H1 (cell line): ENCODE results near the gene CLEC2A. TPM values are rescaled to one million over a fixed set of nuclear protein-coding genes. Genes with fewer than 3 reads are reported as not detected.

Source experiments
- CTCF ChIA-PET: fragments of 300-600 bp; sonication (Branson Sonifier 250); formaldehyde crosslinking; loops from one replicate; lab custom pipeline; 2021; ENCODE audit not compliant: partially characterized antibody; lab: Charles Lee
- POLR2A ChIA-PET: fragments of 300-600 bp; sonication (Branson Sonifier 250); formaldehyde crosslinking; loops from one replicate; lab custom pipeline; 2021; ENCODE audit warnings: inconsistent platforms; ENCODE audit not compliant: partially characterized antibody; lab: Charles Lee
- DNase-seq, 2 experiments: peaks; one replicate each; pipeline versions ENCODE4 v3.0.0 to v3.0.0-alpha.2; 2010 to 2022; ENCODE audit warnings: low spot score in 2 of 2, low read depth in 1 of 2, mixed read lengths in 1 of 2
- FAIRE-seq: peaks from 2 replicates; lab custom pipeline; 2011; peaks lifted over from hg19 to GRCh38; lab: Jason Lieb, UNC
- H2AFZ ChIP-seq: 2 replicates; pipeline ENCODE4 v1.8.1; 2012; ENCODE audit warnings: low read length, inconsistent platforms
- H2AK5ac ChIP-seq: 2 replicates; pipeline ENCODE4 v1.6.1; 2013; ENCODE audit warnings: low read depth, low read length
- H2BK120ac ChIP-seq: replicated peaks from 2 replicates; pipeline ENCODE3; 2013; ENCODE audit warnings: low read depth, low read length, inconsistent platforms
- H2BK12ac ChIP-seq: 2 replicates; pipeline ENCODE4 v1.6.1; 2013; ENCODE audit warnings: low read depth, low read length
- H2BK15ac ChIP-seq: 2 replicates; pipeline ENCODE4 v1.6.1; 2013; ENCODE audit warnings: low read length
- H2BK20ac ChIP-seq: 2 replicates; pipeline ENCODE4 v1.6.1; 2013; ENCODE audit warnings: low read length
- H2BK5ac ChIP-seq: 2 replicates; pipeline ENCODE4 v1.6.1; 2013; ENCODE audit warnings: low read depth, low read length
- H3K14ac ChIP-seq: 2 replicates; pipeline ENCODE4 v1.6.1; 2013; ENCODE audit warnings: inconsistent platforms; ENCODE audit not compliant: insufficient read length
- H3K18ac ChIP-seq: 2 replicates; pipeline ENCODE4 v1.6.1; 2013; ENCODE audit warnings: low read length; ENCODE audit errors: extremely low read depth
- H3K23ac ChIP-seq: 2 replicates; pipeline ENCODE4 v1.6.1; 2013; ENCODE audit warnings: inconsistent platforms; ENCODE audit not compliant: insufficient read length
- H3K23me2 ChIP-seq: 2 replicates; pipeline ENCODE4 v1.6.1; 2013; ENCODE audit warnings: low read depth, low read length
- H3K27ac ChIP-seq: 2 replicates; pipeline ENCODE4 v1.6.1; 2011; ENCODE audit warnings: low read depth, low read length, inconsistent platforms
- H3K27me3 ChIP-seq, 4 experiments: replicated peaks in 1 of 4; 1 replicate in 1 of 4; 2 replicates in 3 of 4; pipeline versions ENCODE4 v1.6.1 to v1.8.1; 2011 to 2013; ENCODE audit warnings: low read length in 3 of 4, mild to moderate bottlenecking in 3 of 4, inconsistent platforms in 2 of 4, mixed read lengths in 2 of 4, moderate library complexity in 1 of 4; ENCODE audit not compliant: control insufficient read depth in 3 of 4, insufficient read depth in 3 of 4; ENCODE audit errors: extremely low read depth in 1 of 4
- H3K36me3 ChIP-seq, 4 experiments: 2 replicates each; pipeline versions ENCODE4 v1.6.1 to v1.8.1; 2011 to 2013; ENCODE audit warnings: mild to moderate bottlenecking in 4 of 4, low read length in 3 of 4, moderate library complexity in 2 of 4, control low read depth in 1 of 4, inconsistent platforms in 1 of 4; ENCODE audit not compliant: insufficient read depth in 4 of 4, control insufficient read depth in 2 of 4
- H3K4ac ChIP-seq: replicated peaks from 2 replicates; pipeline ENCODE3; 2013; ENCODE audit warnings: low read length, low read depth, mixed read lengths, inconsistent platforms; ENCODE audit not compliant: insufficient read length
- H3K4me1 ChIP-seq, 4 experiments: replicated peaks in 1 of 4; 1 replicate in 1 of 4; 2 replicates in 3 of 4; pipeline versions ENCODE4 v1.6.1 to v1.8.1; 2011 to 2013; ENCODE audit warnings: low read length in 3 of 4, inconsistent platforms in 2 of 4, mixed read lengths in 1 of 4; ENCODE audit not compliant: insufficient read depth in 4 of 4, control insufficient read depth in 3 of 4
- H3K4me2 ChIP-seq, 2 experiments: 2 replicates each; pipeline versions ENCODE4 v1.6.1 to v1.8.1; 2011 to 2013; ENCODE audit warnings: low read depth in 2 of 2, low read length in 2 of 2, control low read depth in 1 of 2, inconsistent platforms in 1 of 2, mild to moderate bottlenecking in 1 of 2; ENCODE audit not compliant: insufficient read depth in 1 of 2
- H3K4me3 ChIP-seq, 4 experiments: fragments of 200-600, 300-600 bp in 1 of 4; sonication (generic), shearing (Covaris generic), sonication (Bioruptor Twin) in 1 of 4; 2 replicates each; pipeline versions ENCODE4 v1.5.1 to v1.8.1; 2011 to 2016; ENCODE audit warnings: low read length in 4 of 4, low read depth in 3 of 4, control low read depth in 2 of 4, inconsistent platforms in 2 of 4, mild to moderate bottlenecking in 2 of 4, mixed read lengths in 1 of 4, moderate library complexity in 1 of 4; ENCODE audit not compliant: insufficient read depth in 2 of 4; ENCODE audit errors: extremely low read depth in 1 of 4
- H3K56ac ChIP-seq: replicated peaks from 2 replicates; pipeline ENCODE3; 2013; ENCODE audit warnings: low read depth, mild to moderate bottlenecking, mixed read lengths, low read length, inconsistent platforms; ENCODE audit not compliant: insufficient read length
- H3K79me1 ChIP-seq: 2 replicates; pipeline ENCODE4 v1.6.1; 2013; ENCODE audit warnings: low read depth, low read length, control low read depth
- H3K79me2 ChIP-seq, 2 experiments: 2 replicates each; pipeline versions ENCODE4 v1.6.1 to v1.8.1; 2012 to 2013; ENCODE audit warnings: low read length in 2 of 2, mild to moderate bottlenecking in 2 of 2, inconsistent platforms in 1 of 2; ENCODE audit not compliant: insufficient read depth in 2 of 2, control insufficient read depth in 1 of 2
- H3K9ac ChIP-seq, 4 experiments: replicated peaks in 1 of 4; 1 replicate in 1 of 4; 2 replicates in 3 of 4; pipeline versions ENCODE4 v1.6.1 to v1.8.1; 2011 to 2013; ENCODE audit warnings: low read depth in 3 of 4, low read length in 3 of 4, control low read depth in 2 of 4, mild to moderate bottlenecking in 2 of 4, moderate library complexity in 2 of 4, inconsistent platforms in 1 of 4; ENCODE audit errors: extremely low read depth in 1 of 4
- H3K9me3 ChIP-seq, 2 experiments: 2 replicates each; pipeline versions ENCODE4 v1.6.1 to v1.8.1; 2012 to 2013; ENCODE audit warnings: mild to moderate bottlenecking in 2 of 2, moderate library complexity in 2 of 2, control low read depth in 1 of 2, inconsistent platforms in 1 of 2, low read depth in 1 of 2, low read length in 1 of 2, mixed read lengths in 1 of 2; ENCODE audit not compliant: insufficient read depth in 2 of 2
- H4K20me1 ChIP-seq, 2 experiments: replicated peaks in 1 of 2; 2 replicates each; pipeline versions ENCODE3 to v1.8.1; 2011 to 2013; ENCODE audit warnings: inconsistent platforms in 2 of 2, low read length in 2 of 2, mild to moderate bottlenecking in 1 of 2; ENCODE audit not compliant: insufficient read depth in 2 of 2, control insufficient read depth in 1 of 2
- H4K5ac ChIP-seq: 2 replicates; pipeline ENCODE4 v1.6.1; 2013; ENCODE audit warnings: low read length, low read depth, mixed read lengths, inconsistent platforms; ENCODE audit not compliant: insufficient read length
- H4K8ac ChIP-seq: 2 replicates; pipeline ENCODE4 v1.8.0; 2013; ENCODE audit warnings: mild to moderate bottlenecking, moderate library complexity, low read length, inconsistent platforms; ENCODE audit not compliant: insufficient read depth; ENCODE audit errors: extremely low read depth
- H4K91ac ChIP-seq: replicated peaks from 2 replicates; pipeline ENCODE3; 2013; ENCODE audit warnings: low read length, mixed read lengths, inconsistent platforms; ENCODE audit not compliant: insufficient read length
- CEBPB ChIP-seq: IDR thresholded peaks from 2 replicates; pipeline ENCODE4 v1.6.1; 2012; ENCODE audit warnings: low read depth, low read length
- CTCF ChIP-seq, 3 experiments: IDR thresholded peaks; 1 replicate in 2 of 3; 2 replicates in 1 of 3; pipeline versions ENCODE4 v1.5.1 to v1.6.1; 2011; ENCODE audit warnings: low read length in 3 of 3, mild to moderate bottlenecking in 3 of 3, inconsistent platforms in 2 of 3, low read depth in 1 of 3, moderate library complexity in 1 of 3; ENCODE audit not compliant: insufficient read depth in 1 of 3; ENCODE audit errors: control extremely low read depth in 1 of 3
- FOSL1 ChIP-seq: IDR thresholded peaks from 2 replicates; pipeline ENCODE4 v1.6.1; 2011; ENCODE audit warnings: mild to moderate bottlenecking, low read depth, low read length, moderate library complexity; ENCODE audit not compliant: insufficient read depth
- POLR2A ChIP-seq, 2 experiments: IDR thresholded peaks; 1 replicate in 1 of 2; 2 replicates in 1 of 2; pipeline ENCODE4 v1.6.1; 2011; ENCODE audit warnings: low read depth in 2 of 2, low read length in 2 of 2, mild to moderate bottlenecking in 2 of 2; ENCODE audit errors: control extremely low read depth in 1 of 2
- SP2 ChIP-seq: IDR thresholded peaks from 2 replicates; pipeline ENCODE4 v1.6.1; 2012; ENCODE audit warnings: mild to moderate bottlenecking, low read length, inconsistent platforms
- SP4 ChIP-seq: IDR thresholded peaks from 2 replicates; pipeline ENCODE4 v1.6.1; 2012; ENCODE audit warnings: low read length, inconsistent platforms
- SRF ChIP-seq: IDR thresholded peaks from 2 replicates; pipeline ENCODE4 v1.6.1; 2011; ENCODE audit warnings: mild to moderate bottlenecking, low read depth, low read length, moderate library complexity
- TAF7 ChIP-seq: optimal IDR thresholded peaks from 2 replicates; pipeline ENCODE3; 2011; ENCODE audit warnings: low read depth, mild to moderate bottlenecking, inconsistent platforms, low read length, moderate library complexity, borderline replicate concordance
- WGBS, 2 experiments: shearing (Covaris generic) in 1 of 2; methylation state at CpG; one replicate each; pipeline versions ENCODE4 v1.1.6 to v1.1.7; 2013 to 2015; ENCODE audit warnings: low lambda C conversion rate in 2 of 2, mixed read lengths in 2 of 2, inconsistent platforms in 1 of 2, low coverage in 1 of 2, missing lambda C conversion rate in 1 of 2; ENCODE audit not compliant: insufficient replicate concordance in 2 of 2, insufficient coverage in 1 of 2, insufficient read length in 1 of 2; ENCODE audit errors: extremely low coverage in 1 of 2, missing lambda C conversion rate in 1 of 2; 5-methylcytosine and 5-hydroxymethylcytosine counted together
- long read RNA-seq, 2 experiments: library from RNA in 1 of 2; library from capped mRNA in 1 of 2; stranded (forward); transcript quantifications; one replicate each; pipeline ENCODE4 v2.0.0, GENCODE V29; 2021; ENCODE audit warnings: inconsistent platforms in 1 of 2
- polyA minus RNA-seq, 3 experiments: library from RNA; depleted of rRNA, polyadenylated mRNA; stranded (reverse); fragments of >200 nt; gene quantifications; 1 replicate in 2 of 3; 2 replicates in 1 of 3; pipeline ENCODE4 v1.2.3, GENCODE V29; 2011
- polyA plus RNA-seq, 7 experiments: library from polyadenylated mRNA; depleted of rRNA in 3 of 7; stranded (reverse) in 5 of 7; unstranded in 2 of 7; fragments of >200 nt in 5 of 7; fragments of 200-250 nt in 2 of 7; gene quantifications; 1 replicate in 5 of 7; 2 replicates in 1 of 7; 4 replicates in 1 of 7; pipeline versions ENCODE4 v1.2.1 to v1.2.3, GENCODE V29; 2011 to 2013; ENCODE audit warnings: missing spikeins in 2 of 7, mixed read lengths in 2 of 7
- total RNA-seq: library from RNA; stranded (reverse); fragmentation: NEBNext Ultra II Directional; extraction: Animal tissue kit (Norgen Biotek cat#: 25700); gene quantifications from 2 replicates; pipeline ENCODE4 v1.2.1, GENCODE V29; 2021
- TF ChIP-seq, protein P1 (sequence below): IDR thresholded peaks from 2 replicates; pipeline ENCODE4 v1.6.1; 2011; ENCODE audit warnings: low read depth, mild to moderate bottlenecking, low read length; ENCODE audit not compliant: insufficient read depth

The CLEC2A gene, protein sequence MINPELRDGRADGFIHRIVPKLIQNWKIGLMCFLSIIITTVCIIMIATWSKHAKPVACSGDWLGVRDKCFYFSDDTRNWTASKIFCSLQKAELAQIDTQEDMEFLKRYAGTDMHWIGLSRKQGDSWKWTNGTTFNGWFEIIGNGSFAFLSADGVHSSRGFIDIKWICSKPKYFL
- total RNA-seq (2.8 and 3.7 TPM in 2 replicates), polyA plus RNA-seq (2011; rRNA removed) (0.24 and 0.63 TPM in 2 replicates), polyA minus RNA-seq (2011; rRNA and poly(A)+ RNA removed) (1.4 and 4.3 TPM in 2 replicates)
- polyA plus RNA-seq (2011; cell fraction: cytosol; rRNA removed) = 0.54 TPM
- 3.1 TPM for polyA plus RNA-seq (2011; cell fraction: nucleus; rRNA removed)
- polyA plus RNA-seq (2012, experiment 1 of 2) = 2.2 to 4.9 TPM (median 3.1 TPM) in 4 replicates
- polyA plus RNA-seq (2012, experiment 2 of 2) = not detected
- 0.12 TPM for polyA plus RNA-seq (2013, experiment 1 of 2)
- polyA plus RNA-seq (2013, experiment 2 of 2) = 0.11 TPM
- polyA minus RNA-seq (2011; cell fraction: cytosol; rRNA and poly(A)+ RNA removed) = 2.3 TPM
- polyA minus RNA-seq (2011; cell fraction: nucleus; rRNA and poly(A)+ RNA removed) = 11.7 TPM
- long read RNA-seq, experiment 1, partial matches to known transcripts = 0 of 1 reads
- long read RNA-seq, experiment 1, other reads (novel, unspliced or antisense) = 1 of 1 reads
- long read RNA-seq, experiment 2, partial matches to known transcripts = 0 of 4 reads
- long read RNA-seq, experiment 2, other reads (novel, unspliced or antisense) = 4 of 4 reads

GRCh38 chr12:9932270-9932669 lies at the start of gene CLEC2A:
Gene CLEC2A (minus strand): TSS chr12:9932370. CDS start chr12:9932329, 41 bp downstream.
- no peak for DNase-seq
- Histone ChIP-seq H3K14ac (no peak within 1 kb of the TSS), H3K79me2 (no peaks in the 10 kb centered on the region), H3K9ac (no peak within 1 kb of the TSS), H3K36me3 (no peaks in the 10 kb centered on the region), H3K4me2 (no peak within 1 kb of the TSS), H3K27ac (no peak within 1 kb of the TSS), H4K91ac (no peak within 1 kb of the TSS), H3K4ac (no peak within 1 kb of the TSS), H3K27me3 (no peaks in the 10 kb centered on the region), H3K4me1 (no peaks in the 10 kb centered on the region), H3K18ac (no peak within 1 kb of the TSS), H3K9me3 (no peaks in the 10 kb centered on the region), H3K79me1 (no peaks in the 10 kb centered on the region), H3K23ac (no peak within 1 kb of the TSS), H3K56ac (no peak within 1 kb of the TSS), H3K23me2 (no peaks in the 10 kb centered on the region), H2BK15ac (no peak within 1 kb of the TSS), H2BK12ac (no peak within 1 kb of the TSS), H2AK5ac (no peak within 1 kb of the TSS), H4K20me1 (no peaks in the 10 kb centered on the region), H2BK120ac (no peak within 1 kb of the TSS), H2BK20ac (no peak within 1 kb of the TSS), H3K4me3 (no peak within 1 kb of the TSS), H4K5ac (no peak within 1 kb of the TSS), H2AFZ (no peak within 1 kb of the TSS), H2BK5ac (no peak within 1 kb of the TSS), H4K8ac (no peak within 1 kb of the TSS)
- ChIA-PET POLR2A (no interaction called here), CTCF (interaction anchor here (0.6 to 1.5 kb wide), 6 partner anchors 13 to 208 kb away, joined by 3 to 7 read pairs (median 4); no protein-coding TSS in a partner anchor)
- WGBS, 2 experiments = 92% methylated on average over 6 of the region's 6 CpGs; no CpG with 5 or more reads in 1 of the 2 experiments
- no peak for FAIRE-seq
- TF ChIP-seq POLR2A (IDR thresholded peaks at IDR 0.05; ENCODE audit: control extremely low read depth in 1 of 2, low read depth in 2 of 2, low read length in 2 of 2) (no peak), SP2 (no peak), CTCF (IDR thresholded peaks at IDR 0.05; ENCODE audit: control extremely low read depth in 1 of 3, insufficient read depth in 1 of 3, low read depth in 1 of 3, low read length in 3 of 3) (no peak), SP4 (no peak), FOSL1 (no peak), TAF7 (no peak), CEBPB (no peak), SRF (no peak)
- TF ChIP-seq, protein P1, sequence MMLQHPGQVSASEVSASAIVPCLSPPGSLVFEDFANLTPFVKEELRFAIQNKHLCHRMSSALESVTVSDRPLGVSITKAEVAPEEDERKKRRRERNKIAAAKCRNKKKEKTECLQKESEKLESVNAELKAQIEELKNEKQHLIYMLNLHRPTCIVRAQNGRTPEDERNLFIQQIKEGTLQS = no peak
